ENCODE data around the gene CFP.

DNA sequence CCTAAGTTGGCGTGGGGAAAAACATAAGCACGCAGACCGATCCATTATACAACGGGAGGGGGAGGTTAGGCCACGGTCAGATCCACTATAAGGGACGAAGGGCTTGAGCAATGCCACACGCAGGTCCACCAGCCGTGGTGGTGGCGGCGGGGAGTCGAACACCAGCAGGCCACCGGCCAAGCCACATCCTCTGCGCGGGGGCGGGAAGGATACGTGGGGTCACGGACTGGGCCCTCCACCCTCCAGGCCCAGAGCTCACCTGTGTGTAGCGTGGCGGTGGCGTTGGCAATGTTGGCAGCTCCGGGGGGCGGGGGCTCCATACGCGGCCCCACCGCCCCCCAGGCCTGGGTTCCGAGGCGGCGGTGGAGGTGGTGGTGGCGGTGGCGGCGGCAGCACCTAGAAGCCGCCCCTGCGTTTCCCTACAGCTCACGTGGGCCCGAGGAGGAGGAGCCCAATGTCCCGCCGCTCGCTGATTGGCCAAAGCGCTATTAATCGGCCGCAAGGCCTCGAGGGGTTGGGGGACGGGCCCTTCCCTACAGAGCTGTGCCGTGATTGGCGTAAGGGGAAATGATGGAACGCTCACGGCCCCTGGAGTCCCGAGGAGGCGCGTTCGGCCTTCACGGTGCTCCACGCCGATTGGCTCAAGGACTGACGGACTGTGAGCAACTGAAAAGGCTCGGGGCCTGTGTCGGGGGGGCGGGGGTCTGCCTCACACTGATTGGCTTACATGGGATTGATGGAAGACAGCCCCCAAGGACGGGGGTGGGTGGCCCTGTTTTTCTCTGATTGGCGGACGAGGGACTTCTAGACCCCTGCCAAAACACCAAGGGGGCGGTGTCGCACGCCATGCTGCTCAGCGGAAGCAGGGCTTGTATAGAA, 20.7 kb upstream of the CFP start, which contains the start of gene ELK1:
- TF ChIP-seq POLR2A (IDR thresholded peaks at IDR 0.05; ENCODE audit: low read depth, low read length) (peak; percentile 65; the same call in 1 of the 2 replicates), POLR2AphosphoS5 (IDR thresholded peaks at IDR 0.05; ENCODE audit: low read depth, low read length) (peak; percentile 70), TAF1 (IDR thresholded peaks at IDR 0.05; ENCODE audit: low read depth, low read length) (peak; percentile 19; the same call in 1 of the 2 replicates), POU2F2 (IDR thresholded peaks at IDR 0.05; ENCODE audit: low read depth, low read length) (no peak), SPI1 (IDR thresholded peaks at IDR 0.05; ENCODE audit: low read depth, low read length) (0 out of 2 replicates have a peak, but pooled peaks have one; percentile 13), PAX5 (IDR thresholded peaks at IDR 0.05; ENCODE audit: insufficient read depth, low read length, severe bottlenecking) (no peak)

Measured in GM12891 (cell line).